PC-9 (cell line): ENCODE data around the gene DNMT3L.
"Not testable (repeated sequence)": the region's sequence is repeated elsewhere in the genome, so short reads cannot be mapped to it uniquely, and the experiment has no call there.

Source experiments
- EZH2 ChIP-seq: fragments of 200-600 bp; sonication (generic); IDR thresholded peaks from 2 replicates; pipeline ENCODE4 v1.8.0; 2017; ENCODE audit warnings: antibody characterized with exemption, low read depth
- TF ChIP-seq, protein P1 (sequence below): fragments of 200-600 bp; sonication (generic); conservative IDR thresholded peaks from 2 replicates; pipeline ENCODE4 v1.6.1; 2017; ENCODE audit warnings: mixed run types, antibody characterized with exemption, mild to moderate bottlenecking, moderate library complexity

DNA sequence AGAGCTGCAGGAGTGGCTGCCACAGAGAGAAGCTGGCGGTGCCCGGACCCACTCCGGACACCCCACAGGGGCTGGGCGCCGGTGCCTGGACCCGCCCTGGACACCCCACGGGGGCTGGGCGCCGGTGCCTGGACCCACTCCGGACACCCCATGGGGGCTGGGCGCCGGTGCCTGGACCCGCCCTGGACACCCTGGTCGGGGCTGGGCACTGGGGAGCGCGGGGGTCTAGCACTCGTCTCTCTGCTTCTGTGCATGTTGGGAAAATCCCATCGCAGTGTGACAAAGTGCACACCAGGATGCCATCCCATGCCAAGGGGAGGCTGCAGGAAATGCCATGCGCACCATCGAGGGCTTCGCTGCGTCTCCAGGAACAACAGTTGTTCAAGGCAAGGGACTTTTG is 32.1 kb downstream of the DNMT3L start:
- not testable (repeated sequence) for TF ChIP-seq EZH2
- TF ChIP-seq, protein P1, sequence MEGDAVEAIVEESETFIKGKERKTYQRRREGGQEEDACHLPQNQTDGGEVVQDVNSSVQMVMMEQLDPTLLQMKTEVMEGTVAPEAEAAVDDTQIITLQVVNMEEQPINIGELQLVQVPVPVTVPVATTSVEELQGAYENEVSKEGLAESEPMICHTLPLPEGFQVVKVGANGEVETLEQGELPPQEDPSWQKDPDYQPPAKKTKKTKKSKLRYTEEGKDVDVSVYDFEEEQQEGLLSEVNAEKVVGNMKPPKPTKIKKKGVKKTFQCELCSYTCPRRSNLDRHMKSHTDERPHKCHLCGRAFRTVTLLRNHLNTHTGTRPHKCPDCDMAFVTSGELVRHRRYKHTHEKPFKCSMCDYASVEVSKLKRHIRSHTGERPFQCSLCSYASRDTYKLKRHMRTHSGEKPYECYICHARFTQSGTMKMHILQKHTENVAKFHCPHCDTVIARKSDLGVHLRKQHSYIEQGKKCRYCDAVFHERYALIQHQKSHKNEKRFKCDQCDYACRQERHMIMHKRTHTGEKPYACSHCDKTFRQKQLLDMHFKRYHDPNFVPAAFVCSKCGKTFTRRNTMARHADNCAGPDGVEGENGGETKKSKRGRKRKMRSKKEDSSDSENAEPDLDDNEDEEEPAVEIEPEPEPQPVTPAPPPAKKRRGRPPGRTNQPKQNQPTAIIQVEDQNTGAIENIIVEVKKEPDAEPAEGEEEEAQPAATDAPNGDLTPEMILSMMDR: not testable (repeated sequence)
